ENCODE results near the gene PABPC1L.

DNA sequence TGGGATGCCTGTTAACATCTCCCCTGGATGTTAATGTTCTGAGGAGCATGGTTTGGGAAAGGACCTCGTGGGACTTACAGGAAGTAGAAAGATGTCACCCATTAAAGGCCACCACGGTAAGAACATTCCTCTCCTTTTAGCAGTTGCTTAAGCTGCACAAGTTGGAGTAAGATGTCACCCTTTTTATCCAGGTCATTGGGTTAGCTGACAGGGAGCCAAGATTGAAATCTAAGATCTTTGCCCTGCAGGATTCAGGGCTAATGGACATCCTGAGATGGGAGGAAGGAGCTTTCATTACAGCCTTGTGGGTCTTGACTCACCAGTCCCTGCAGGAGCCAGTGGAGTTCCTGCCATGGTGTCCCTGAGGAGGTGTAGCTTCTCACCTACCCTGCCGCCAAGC lies 22.1 kb downstream of the PABPC1L start:
- TF ChIP-seq CREM (CRISPR knock-in tag; IDR thresholded peaks at IDR 0.05) = no peak
- TF ChIP-seq, protein P1, sequence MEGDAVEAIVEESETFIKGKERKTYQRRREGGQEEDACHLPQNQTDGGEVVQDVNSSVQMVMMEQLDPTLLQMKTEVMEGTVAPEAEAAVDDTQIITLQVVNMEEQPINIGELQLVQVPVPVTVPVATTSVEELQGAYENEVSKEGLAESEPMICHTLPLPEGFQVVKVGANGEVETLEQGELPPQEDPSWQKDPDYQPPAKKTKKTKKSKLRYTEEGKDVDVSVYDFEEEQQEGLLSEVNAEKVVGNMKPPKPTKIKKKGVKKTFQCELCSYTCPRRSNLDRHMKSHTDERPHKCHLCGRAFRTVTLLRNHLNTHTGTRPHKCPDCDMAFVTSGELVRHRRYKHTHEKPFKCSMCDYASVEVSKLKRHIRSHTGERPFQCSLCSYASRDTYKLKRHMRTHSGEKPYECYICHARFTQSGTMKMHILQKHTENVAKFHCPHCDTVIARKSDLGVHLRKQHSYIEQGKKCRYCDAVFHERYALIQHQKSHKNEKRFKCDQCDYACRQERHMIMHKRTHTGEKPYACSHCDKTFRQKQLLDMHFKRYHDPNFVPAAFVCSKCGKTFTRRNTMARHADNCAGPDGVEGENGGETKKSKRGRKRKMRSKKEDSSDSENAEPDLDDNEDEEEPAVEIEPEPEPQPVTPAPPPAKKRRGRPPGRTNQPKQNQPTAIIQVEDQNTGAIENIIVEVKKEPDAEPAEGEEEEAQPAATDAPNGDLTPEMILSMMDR (IDR thresholded peaks at IDR 0.05) = no peak
- TF ChIP-seq, protein P2, sequence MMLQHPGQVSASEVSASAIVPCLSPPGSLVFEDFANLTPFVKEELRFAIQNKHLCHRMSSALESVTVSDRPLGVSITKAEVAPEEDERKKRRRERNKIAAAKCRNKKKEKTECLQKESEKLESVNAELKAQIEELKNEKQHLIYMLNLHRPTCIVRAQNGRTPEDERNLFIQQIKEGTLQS (CRISPR knock-in tag; conservative IDR thresholded peaks at IDR 0.05) = no peak
- no peak for TF ChIP-seq ARID4B (CRISPR knock-in tag; IDR thresholded peaks at IDR 0.05; ENCODE audit: borderline replicate concordance)
- no peak for TF ChIP-seq GABPB1 (CRISPR knock-in tag; IDR thresholded peaks at IDR 0.05)
- TF ChIP-seq ZNF416 (CRISPR knock-in tag; IDR thresholded peaks at IDR 0.05) = no peak
- TF ChIP-seq NFE2L1 (CRISPR knock-in tag; IDR thresholded peaks at IDR 0.05) = no peak
- TF ChIP-seq SMAD4 (CRISPR knock-in tag; IDR thresholded peaks at IDR 0.05) = no peak
- TF ChIP-seq SP1 (CRISPR knock-in tag; conservative IDR thresholded peaks at IDR 0.05) = no peak

All from WTC11 (cell line).